Activated naive CD8-positive, alpha-beta T cell treated with anti-CD3 and anti-CD28 coated beads for 36 hours (primary cell): Measurements from ENCODE around the gene MRM2. TPM values are rescaled to one million over a fixed set of nuclear protein-coding genes. Genes with fewer than 3 reads are reported as not detected.

Experiments used
- DNase-seq: peaks from one replicate; pipeline ENCODE4 v3.0.0; 2021
- H3K27ac Mint-ChIP-seq: one replicate; pipeline ENCODE4 v1.8.0; 2022; ENCODE audit warnings: mild to moderate bottlenecking, moderate library complexity, mixed read lengths
- H3K27me3 Mint-ChIP-seq: one replicate; pipeline ENCODE4 v1.8.0; 2022; ENCODE audit warnings: mild to moderate bottlenecking, mixed read lengths
- H3K36me3 Mint-ChIP-seq: one replicate; pipeline ENCODE4 v1.8.0; 2021; ENCODE audit warnings: mild to moderate bottlenecking, mixed read lengths
- H3K4me1 Mint-ChIP-seq: one replicate; pipeline ENCODE4 v1.8.0; 2021; ENCODE audit warnings: mixed read lengths
- H3K4me3 Mint-ChIP-seq: one replicate; pipeline ENCODE4 v1.8.0; 2022; ENCODE audit warnings: mild to moderate bottlenecking, moderate library complexity, mixed read lengths
- H3K9me3 Mint-ChIP-seq: one replicate; pipeline ENCODE4 v1.8.0; 2022; ENCODE audit warnings: mixed read lengths
- total RNA-seq, 2 experiments: library from RNA; stranded (reverse); gene quantifications; one replicate each; pipeline ENCODE4 v1.2.3, GENCODE V29; 2021

Gene MRM2
- total RNA-seq, 2 experiments from 2014 or later = 48.4 to 52.9 TPM

- no peak for DNase-seq
- no peak overlapping the region for H3K4me3 Mint-ChIP-seq
- no peak overlapping the region for H3K27ac Mint-ChIP-seq
- peaks cover 22% of the 10 kb centered on the region for H3K36me3 Mint-ChIP-seq
- peaks cover 4% of the 10 kb centered on the region for H3K4me1 Mint-ChIP-seq
- no peaks in the 10 kb centered on the region for H3K9me3 Mint-ChIP-seq
- H3K27me3 Mint-ChIP-seq = no peaks in the 10 kb centered on the region
Observed at GRCh38 chr7:2200584-2200980, 41.4 kb downstream of the MRM2 start.

- H3K36me3 Mint-ChIP-seq = peaks cover 27% of the 10 kb centered on the region
- H3K4me1 Mint-ChIP-seq = peaks cover 4% of the 10 kb centered on the region
- no peak for DNase-seq
Observed at GRCh38 chr7:2199956-2200583, 41.9 kb downstream of the MRM2 start.

GRCh38 chr7:2199528-2199927, 42.5 kb downstream of the MRM2 start:
- Mint-ChIP-seq H3K4me3 (no peak overlapping the region), H3K27ac (no peak overlapping the region), H3K4me1 (peaks cover 4% of the 10 kb centered on the region), H3K9me3 (no peaks in the 10 kb centered on the region), H3K27me3 (no peaks in the 10 kb centered on the region), H3K36me3 (peaks cover 29% of the 10 kb centered on the region)
- no peak for DNase-seq

More at GRCh38 chr7:2199956-2200583, 41.9 kb downstream of the MRM2 start:
- Mint-ChIP-seq H3K27ac (no peak overlapping the region), H3K27me3 (no peaks in the 10 kb centered on the region), H3K9me3 (no peaks in the 10 kb centered on the region), H3K4me3 (no peak overlapping the region)

GRCh38 chr7:2198760-2199159, 43.2 kb downstream of the MRM2 start:
- Mint-ChIP-seq H3K9me3 (no peaks in the 10 kb centered on the region), H3K36me3 (peaks cover 29% of the 10 kb centered on the region), H3K4me3 (no peak overlapping the region), H3K27ac (no peak overlapping the region), H3K27me3 (no peaks in the 10 kb centered on the region), H3K4me1 (peaks cover 4% of the 10 kb centered on the region)
- no peak for DNase-seq

- peaks cover 29% of the 10 kb centered on the region for H3K36me3 Mint-ChIP-seq
- H3K27me3 Mint-ChIP-seq = no peaks in the 10 kb centered on the region
- no peak for DNase-seq
- H3K4me3 Mint-ChIP-seq = no peak overlapping the region
- H3K27ac Mint-ChIP-seq = no peak overlapping the region
- H3K4me1 Mint-ChIP-seq = peaks cover 4% of the 10 kb centered on the region
- no peaks in the 10 kb centered on the region for H3K9me3 Mint-ChIP-seq
Observed at GRCh38 chr7:2198206-2198605, 43.8 kb downstream of the MRM2 start.

GRCh38 chr7:2197436-2198155, 44.4 kb downstream of the MRM2 start:
- Mint-ChIP-seq H3K36me3 (peaks cover 29% of the 10 kb centered on the region), H3K9me3 (no peaks in the 10 kb centered on the region), H3K27ac (no peak overlapping the region), H3K4me3 (no peak overlapping the region), H3K4me1 (peaks cover 4% of the 10 kb centered on the region), H3K27me3 (no peaks in the 10 kb centered on the region)
- no peak for DNase-seq

GRCh38 chr7:2196381-2197378, 45.3 kb downstream of the MRM2 start:
- no peak for DNase-seq
- H3K27ac Mint-ChIP-seq = no peak overlapping the region
- H3K27me3 Mint-ChIP-seq = no peaks in the 10 kb centered on the region
- H3K9me3 Mint-ChIP-seq = no peaks in the 10 kb centered on the region
- peaks cover 29% of the 10 kb centered on the region for H3K36me3 Mint-ChIP-seq
- peaks cover 4% of the 10 kb centered on the region for H3K4me1 Mint-ChIP-seq
- no peak overlapping the region for H3K4me3 Mint-ChIP-seq

- peaks cover 30% of the 10 kb centered on the region for H3K36me3 Mint-ChIP-seq
- no peak for DNase-seq
Observed at GRCh38 chr7:2195400-2196246, 46.4 kb downstream of the MRM2 start.

GRCh38 chr7:2193575-2194305, 48.3 kb downstream of the MRM2 start:
- DNase-seq = no peak
- Mint-ChIP-seq H3K36me3 (peaks cover 43% of the 10 kb centered on the region), H3K9me3 (peaks cover 6% of the 10 kb centered on the region), H3K4me1 (peaks cover 4% of the 10 kb centered on the region), H3K27me3 (no peaks in the 10 kb centered on the region), H3K4me3 (no peak overlapping the region), H3K27ac (no peak overlapping the region)

More at GRCh38 chr7:2195400-2196246, 46.4 kb downstream of the MRM2 start:
- H3K27me3 Mint-ChIP-seq = no peaks in the 10 kb centered on the region
- no peak overlapping the region for H3K27ac Mint-ChIP-seq
- no peaks in the 10 kb centered on the region for H3K9me3 Mint-ChIP-seq
- peaks cover 4% of the 10 kb centered on the region for H3K4me1 Mint-ChIP-seq
- no peak overlapping the region for H3K4me3 Mint-ChIP-seq

- DNase-seq = no peak
- Mint-ChIP-seq H3K36me3 (peaks cover 50% of the 10 kb centered on the region), H3K9me3 (peaks cover 9% of the 10 kb centered on the region), H3K4me1 (peaks cover 4% of the 10 kb centered on the region), H3K27me3 (no peaks in the 10 kb centered on the region), H3K4me3 (no peak overlapping the region), H3K27ac (no peak overlapping the region)
Observed at GRCh38 chr7:2192831-2193534, 49.0 kb downstream of the MRM2 start.

GRCh38 chr7:2191016-2191415, 51.0 kb downstream of the MRM2 start:
- no peak overlapping the region for H3K27ac Mint-ChIP-seq
- no peaks in the 10 kb centered on the region for H3K4me1 Mint-ChIP-seq
- peaks cover 36% of the 10 kb centered on the region for H3K36me3 Mint-ChIP-seq
- H3K27me3 Mint-ChIP-seq = no peaks in the 10 kb centered on the region
- DNase-seq = no peak
- H3K4me3 Mint-ChIP-seq = no peak overlapping the region
- H3K9me3 Mint-ChIP-seq = peaks cover 9% of the 10 kb centered on the region

GRCh38 chr7:2190531-2190930, 51.5 kb downstream of the MRM2 start:
- peaks cover 33% of the 10 kb centered on the region for H3K36me3 Mint-ChIP-seq
- no peak for DNase-seq
- H3K27me3 Mint-ChIP-seq = no peaks in the 10 kb centered on the region
- H3K9me3 Mint-ChIP-seq = peaks cover 9% of the 10 kb centered on the region
- no peak overlapping the region for H3K27ac Mint-ChIP-seq
- H3K4me3 Mint-ChIP-seq = no peak overlapping the region
- no peaks in the 10 kb centered on the region for H3K4me1 Mint-ChIP-seq

GRCh38 chr7:2186166-2186565, 55.8 kb downstream of the MRM2 start:
- no peak overlapping the region for H3K4me3 Mint-ChIP-seq
- peaks cover 40% of the 10 kb centered on the region for H3K36me3 Mint-ChIP-seq
- no peaks in the 10 kb centered on the region for H3K4me1 Mint-ChIP-seq
- peaks cover 11% of the 10 kb centered on the region for H3K9me3 Mint-ChIP-seq
- no peak for DNase-seq
- no peaks in the 10 kb centered on the region for H3K27me3 Mint-ChIP-seq
- H3K27ac Mint-ChIP-seq = no peak overlapping the region
